Ascending aorta (tissue), 2 donors: ENCODE results near the gene HSPG2. TPM values are rescaled to one million over a fixed set of nuclear protein-coding genes. Genes with fewer than 3 reads are reported as not detected.

Experiments
- DNase-seq, 2 donors: peaks; one replicate each; pipeline ENCODE4 v3.0.0-alpha.2; 2019; ENCODE audit warnings: low spot score in 2 of 2
- H3K27ac ChIP-seq, 2 donors: fragments of 200-600 bp; sonication (generic); one replicate each; pipeline ENCODE4 v1.5.1; 2016 to 2017; ENCODE audit warnings: mild to moderate bottlenecking in 1 of 2
- H3K27me3 ChIP-seq: fragments of 200-600 bp; sonication (generic); one replicate; pipeline ENCODE4 v1.5.1; 2017
- H3K36me3 ChIP-seq, 2 donors: fragments of 200-600 bp; sonication (generic); one replicate each; pipeline ENCODE4 v1.5.1; 2016
- H3K4me1 ChIP-seq, 2 donors: fragments of 200-600 bp; sonication (generic); one replicate each; pipeline ENCODE4 v1.5.1; 2016 to 2017; ENCODE audit warnings: mild to moderate bottlenecking in 1 of 2
- H3K4me3 ChIP-seq, 2 donors: fragments of 200-600 bp; sonication (generic); one replicate each; pipeline ENCODE4 v1.5.1; 2016 to 2017; ENCODE audit warnings: mild to moderate bottlenecking in 1 of 2
- H3K9me3 ChIP-seq, 2 donors: fragments of 200-600 bp; sonication (generic); one replicate each; pipeline ENCODE4 v1.5.1; 2016
- intact Hi-C: fragments of 100-400 bp; cut with DNase I; formaldehyde crosslinking; loops from one replicate; pipeline ENCODE4 v1.15.1; 2023
- total RNA-seq: library from RNA; depleted of rRNA; stranded (reverse); fragments of >200 nt; gene quantifications from one replicate; pipeline ENCODE4 v1.1.0, GENCODE V29; 2016
- TF ChIP-seq, protein P1 (sequence below), 3 experiments: fragments of 200-600 bp in 2 of 3; fragments of 450-650 bp in 1 of 3; sonication (generic) in 2 of 3; IDR thresholded peaks; one replicate each; pipeline ENCODE4 v1.5.1; 2016 to 2019; ENCODE audit warnings: antibody characterized with exemption in 3 of 3, mild to moderate bottlenecking in 1 of 3, moderate library complexity in 1 of 3

The HSPG2 gene
- total RNA-seq, 1 donor from 2014 or later, result 1,294 TPM

DNA sequence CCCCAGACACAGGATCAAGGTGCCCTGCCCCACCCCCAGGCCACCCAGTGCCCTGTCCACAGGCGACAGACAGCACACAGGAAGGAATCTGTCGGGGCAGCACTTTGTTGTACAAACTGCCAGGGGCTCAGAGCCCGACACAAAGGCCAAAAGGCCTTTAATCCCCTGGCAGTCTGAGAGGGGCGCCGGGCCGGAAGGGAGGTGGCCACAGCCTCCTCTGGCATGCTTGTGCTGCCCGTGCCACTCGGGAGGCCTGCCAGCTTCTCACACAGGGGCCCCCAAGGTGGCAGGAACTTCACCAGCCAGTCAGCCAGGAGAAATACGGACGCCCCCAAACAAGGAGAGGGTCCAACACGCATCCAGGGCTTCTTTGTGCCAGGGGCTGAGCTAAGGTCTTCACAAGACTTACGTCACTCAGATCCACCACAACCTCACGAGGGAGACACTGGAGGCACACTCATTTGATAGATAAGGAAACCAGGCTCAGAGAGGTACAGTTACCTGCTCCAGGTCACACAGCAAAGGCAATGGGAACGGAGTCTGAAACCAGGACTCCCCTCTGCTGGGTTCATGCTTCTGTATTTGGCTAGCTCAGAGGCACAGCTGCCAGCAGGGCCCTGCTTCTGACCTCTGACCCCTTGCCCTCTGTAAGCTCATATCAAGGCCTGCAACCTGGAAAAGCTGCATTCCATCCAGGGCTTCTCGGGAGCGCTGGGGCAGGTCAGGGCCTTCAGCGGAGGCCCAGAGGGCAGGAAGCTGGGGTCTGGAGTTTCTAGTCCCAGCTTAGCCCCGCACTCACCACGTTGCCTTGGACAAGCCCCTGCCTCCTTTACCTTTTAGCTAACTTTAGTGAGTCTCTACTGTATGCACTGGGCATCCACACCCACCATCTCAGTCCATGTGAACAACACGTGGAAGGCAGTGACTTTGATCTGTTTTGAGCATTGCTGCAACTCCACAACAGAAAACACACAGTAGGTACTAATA, 34.8 kb downstream of the HSPG2 start:
- intact Hi-C loops, result loop anchor here (10.0 kb wide), 1 partner anchor 1662 kb away; no protein-coding TSS in a partner anchor
- no peak for DNase-seq
- no peaks in the 10 kb centered on the region for H3K9me3 ChIP-seq
- TF ChIP-seq, protein P1, sequence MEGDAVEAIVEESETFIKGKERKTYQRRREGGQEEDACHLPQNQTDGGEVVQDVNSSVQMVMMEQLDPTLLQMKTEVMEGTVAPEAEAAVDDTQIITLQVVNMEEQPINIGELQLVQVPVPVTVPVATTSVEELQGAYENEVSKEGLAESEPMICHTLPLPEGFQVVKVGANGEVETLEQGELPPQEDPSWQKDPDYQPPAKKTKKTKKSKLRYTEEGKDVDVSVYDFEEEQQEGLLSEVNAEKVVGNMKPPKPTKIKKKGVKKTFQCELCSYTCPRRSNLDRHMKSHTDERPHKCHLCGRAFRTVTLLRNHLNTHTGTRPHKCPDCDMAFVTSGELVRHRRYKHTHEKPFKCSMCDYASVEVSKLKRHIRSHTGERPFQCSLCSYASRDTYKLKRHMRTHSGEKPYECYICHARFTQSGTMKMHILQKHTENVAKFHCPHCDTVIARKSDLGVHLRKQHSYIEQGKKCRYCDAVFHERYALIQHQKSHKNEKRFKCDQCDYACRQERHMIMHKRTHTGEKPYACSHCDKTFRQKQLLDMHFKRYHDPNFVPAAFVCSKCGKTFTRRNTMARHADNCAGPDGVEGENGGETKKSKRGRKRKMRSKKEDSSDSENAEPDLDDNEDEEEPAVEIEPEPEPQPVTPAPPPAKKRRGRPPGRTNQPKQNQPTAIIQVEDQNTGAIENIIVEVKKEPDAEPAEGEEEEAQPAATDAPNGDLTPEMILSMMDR (IDR thresholded peaks at IDR 0.05), result no peak
- peaks cover 69 to 96% of the 10 kb centered on the region in 2 donors for H3K4me1 ChIP-seq
- H3K4me3 ChIP-seq, result peak overlapping the region in 1 of 2 donors; percentile 12
- H3K27me3 ChIP-seq, result no peaks in the 10 kb centered on the region
- H3K36me3 ChIP-seq, result no peaks in the 10 kb centered on the region
- H3K27ac ChIP-seq, result peak overlapping the region; percentile 94 to 96

DNA sequence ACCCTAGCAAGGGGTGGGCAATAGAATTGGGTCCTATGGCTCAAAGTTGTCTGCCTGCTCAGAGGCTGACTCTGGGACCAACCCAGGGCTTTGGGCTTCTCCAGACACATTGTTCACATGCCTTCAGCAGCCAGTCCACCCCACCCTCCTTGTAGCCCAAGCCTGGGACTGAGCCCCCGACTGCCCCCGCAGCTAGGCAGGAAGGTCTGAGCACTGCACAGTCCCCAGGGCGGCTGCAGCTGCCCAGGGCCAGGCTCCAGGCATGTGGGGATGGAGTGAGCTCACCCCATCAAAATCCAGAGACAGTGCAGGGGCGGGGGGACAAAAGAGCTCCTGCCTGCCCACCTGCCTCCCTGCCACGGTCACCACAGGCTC, 35.6 kb downstream of the HSPG2 start:
- Histone ChIP-seq H3K9me3 (no peaks in the 10 kb centered on the region), H3K4me3 (no peak overlapping the region), H3K36me3 (no peaks in the 10 kb centered on the region), H3K27ac (peak overlapping the region; percentile 94 to 96), H3K4me1 (peaks cover 68 to 96% of the 10 kb centered on the region in 2 donors), H3K27me3 (no peaks in the 10 kb centered on the region)
- TF ChIP-seq, protein P1 (IDR thresholded peaks at IDR 0.05), result peak; percentile 11 to 24 (median 21)
- intact Hi-C loops, result loop anchor here (10.0 kb wide), 1 partner anchor 1663 kb away; no protein-coding TSS in a partner anchor
- peak in 1 of 2 donors; percentile 86 for DNase-seq

DNA sequence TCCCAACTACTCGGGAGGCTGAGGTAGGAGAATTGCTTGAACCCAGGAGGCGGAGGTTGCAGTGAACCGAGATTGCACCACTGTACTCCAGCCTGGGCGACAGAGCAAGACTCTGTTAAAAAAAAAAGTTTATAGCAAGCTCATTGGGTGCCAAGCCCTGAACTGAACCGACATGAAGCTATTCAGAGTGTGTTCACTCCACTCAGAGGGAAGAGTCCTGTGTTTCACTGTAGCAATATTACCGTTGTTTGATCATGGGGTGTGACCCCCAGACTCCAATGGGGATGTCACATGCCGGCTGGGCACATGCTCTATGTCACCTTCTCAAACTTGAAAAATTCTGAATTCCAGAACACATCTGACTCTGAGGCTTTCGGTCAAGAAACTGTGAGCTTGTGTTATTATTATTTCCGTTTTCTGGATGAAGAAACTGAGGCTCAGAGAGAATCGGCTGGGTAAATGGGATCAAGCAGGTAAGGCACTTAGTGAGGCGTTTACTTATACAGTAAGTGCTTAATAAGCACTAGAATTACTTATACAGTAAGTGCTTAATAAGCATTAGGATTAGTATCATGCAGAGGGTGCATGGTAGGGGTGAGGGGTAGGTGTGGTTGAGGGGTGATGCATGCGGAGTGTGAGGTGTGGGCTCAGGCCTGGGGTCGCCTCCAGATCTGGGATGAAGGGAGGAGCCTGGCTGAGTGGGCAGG, 36.2 kb downstream of the HSPG2 start:
- H3K4me3 ChIP-seq, result no peak overlapping the region
- H3K27me3 ChIP-seq, result no peaks in the 10 kb centered on the region
- DNase-seq, result no peak
- intact Hi-C loops, result loop anchor here (1.0 to 10.0 kb wide), 2 partner anchors 63 to 1664 kb away; no protein-coding TSS in a partner anchor
- peaks cover 4 to 5% of the 10 kb centered on the region in 2 donors for H3K36me3 ChIP-seq
- peaks cover 68 to 96% of the 10 kb centered on the region in 2 donors for H3K4me1 ChIP-seq
- H3K27ac ChIP-seq, result peak overlapping the region; percentile 94 to 96
- TF ChIP-seq, protein P1 (IDR thresholded peaks at IDR 0.05), result no peak
- no peaks in the 10 kb centered on the region for H3K9me3 ChIP-seq

DNA sequence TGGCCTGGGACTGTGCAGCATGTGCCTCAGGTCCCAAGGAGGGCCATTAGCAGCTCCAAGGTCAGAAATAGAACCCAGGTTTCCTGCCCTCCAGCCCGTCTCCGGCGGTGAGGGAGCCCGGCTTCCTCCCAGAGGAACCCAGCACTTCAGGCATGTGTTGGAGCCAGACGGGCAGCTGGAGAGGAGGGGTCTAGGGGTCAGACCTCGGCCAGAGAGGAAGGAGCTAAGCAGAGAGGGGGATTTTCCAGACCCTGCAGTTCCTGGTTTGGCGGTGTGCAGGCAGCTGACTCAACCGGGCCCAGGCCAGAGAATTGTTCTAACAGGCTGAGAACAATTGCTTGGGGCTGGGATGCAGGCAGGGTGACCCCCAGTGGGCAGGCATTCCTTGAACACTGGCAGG, 37.1 kb downstream of the HSPG2 start:
- Histone ChIP-seq H3K36me3 (peaks cover 14 to 15% of the 10 kb centered on the region in 2 donors), H3K4me1 (peaks cover 67 to 96% of the 10 kb centered on the region in 2 donors), H3K4me3 (no peak overlapping the region), H3K27me3 (no peaks in the 10 kb centered on the region), H3K27ac (peak overlapping the region; percentile 94 to 96), H3K9me3 (no peaks in the 10 kb centered on the region)
- no peak for DNase-seq
- TF ChIP-seq, protein P1 (IDR thresholded peaks at IDR 0.05), result no peak
- intact Hi-C loops, result loop anchor here (1.0 to 10.0 kb wide), 3 partner anchors 37 to 1665 kb away; partner anchors contain the start of gene HSPG2

DNA sequence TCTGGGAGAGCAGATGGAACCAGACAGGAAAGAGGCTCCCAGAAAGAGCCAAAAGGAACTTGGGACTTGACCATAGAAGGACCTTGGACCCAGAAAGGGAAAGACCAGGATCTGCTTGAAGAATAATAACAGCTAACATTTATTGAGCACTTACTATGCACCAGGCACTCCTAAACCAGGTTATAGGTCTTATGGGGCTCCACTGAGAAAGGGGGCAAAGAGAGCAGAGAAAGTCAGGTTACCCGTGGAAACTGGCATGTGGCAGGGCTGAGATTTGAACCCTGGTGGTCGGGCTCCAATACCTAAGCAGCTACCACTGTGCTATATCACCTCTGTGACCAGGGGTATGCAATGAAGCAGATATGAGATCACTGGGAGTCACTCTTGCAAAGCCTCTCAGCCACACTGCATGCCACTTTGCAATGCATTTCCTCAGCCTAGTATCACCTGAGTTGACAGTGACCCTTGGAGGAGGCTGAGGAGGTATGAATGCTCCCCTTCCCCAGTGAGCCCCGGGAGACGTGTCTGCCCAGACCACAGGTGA, 37.8 kb downstream of the HSPG2 start:
- H3K9me3 ChIP-seq, result no peaks in the 10 kb centered on the region
- H3K4me3 ChIP-seq, result no peak overlapping the region
- H3K27ac ChIP-seq, result peak overlapping the region; percentile 94 to 96
- DNase-seq, result no peak
- H3K27me3 ChIP-seq, result no peaks in the 10 kb centered on the region
- TF ChIP-seq, protein P1 (IDR thresholded peaks at IDR 0.05), result no peak
- intact Hi-C loops, result loop anchor here (2.0 kb wide), 1 partner anchor 37 kb away; the partner anchor contains the start of gene HSPG2
- H3K4me1 ChIP-seq, result peaks cover 67 to 95% of the 10 kb centered on the region in 2 donors
- H3K36me3 ChIP-seq, result peaks cover 20 to 21% of the 10 kb centered on the region in 2 donors
